Activated B cell treated with CpG ODN at 0.5 μM for 24 hours (primary cell): Measurements from ENCODE around the gene ZNF570. TPM values are rescaled to one million over a fixed set of nuclear protein-coding genes. Genes with fewer than 3 reads are reported as not detected.
A peak's percentile ranks its signal among the peaks of the same experiment; 100 is the strongest.

Experiments
- ATAC-seq: fragments of 200-7000 bp; cut with Tn5 transposase; one replicate; pipeline ENCODE4 v1.10.0; 2021; ENCODE audit warnings: low read depth, mild to moderate bottlenecking, moderate library complexity
- CTCF ChIA-PET: fragments of 350-600 bp; sonication (Branson Sonifier 250); formaldehyde crosslinking; loops from one replicate; lab custom pipeline; 2021; ENCODE audit warnings: antibody characterized with exemption; lab: Charles Lee
- POLR2A ChIA-PET: fragments of 350-600 bp; sonication (Branson Sonifier 250); formaldehyde crosslinking; loops from one replicate; lab custom pipeline; 2021; ENCODE audit warnings: antibody characterized with exemption; lab: Charles Lee
- DNase-seq: peaks from one replicate; pipeline ENCODE4 v3.0.0; 2022
- H3K27ac Mint-ChIP-seq: one replicate; pipeline ENCODE4 v1.8.0; 2020; ENCODE audit warnings: mixed read lengths
- H3K27me3 Mint-ChIP-seq: one replicate; pipeline ENCODE4 v1.8.0; 2021; ENCODE audit warnings: mixed read lengths
- H3K36me3 Mint-ChIP-seq: one replicate; pipeline ENCODE4 v1.8.0; 2021; ENCODE audit warnings: low read depth, mixed read lengths
- H3K4me1 Mint-ChIP-seq: one replicate; pipeline ENCODE4 v1.8.0; 2021; ENCODE audit warnings: mixed read lengths
- H3K4me3 Mint-ChIP-seq: one replicate; pipeline ENCODE4 v1.8.0; 2020; ENCODE audit warnings: mild to moderate bottlenecking, mixed read lengths
- H3K9me3 Mint-ChIP-seq: one replicate; pipeline ENCODE4 v1.8.0; 2020; ENCODE audit warnings: mixed read lengths
- intact Hi-C: fragments of 100-400 bp; cut with micrococcal nuclease; formaldehyde crosslinking; loops from one replicate; pipeline ENCODE4 v1.15.1; 2024
- total RNA-seq: library from RNA; stranded (reverse); gene quantifications from 2 replicates; pipeline ENCODE4 v1.2.3, GENCODE V29; 2022
- TF ChIP-seq, protein P1 (sequence below): fragments of 200-600 bp; IDR thresholded peaks from one replicate; pipeline ENCODE4 v1.8.0; 2022; ENCODE audit warnings: antibody characterized with exemption, mild to moderate bottlenecking

ZNF570 gene
- total RNA-seq, result 5.8 and 7.1 TPM in 2 replicates

DNA sequence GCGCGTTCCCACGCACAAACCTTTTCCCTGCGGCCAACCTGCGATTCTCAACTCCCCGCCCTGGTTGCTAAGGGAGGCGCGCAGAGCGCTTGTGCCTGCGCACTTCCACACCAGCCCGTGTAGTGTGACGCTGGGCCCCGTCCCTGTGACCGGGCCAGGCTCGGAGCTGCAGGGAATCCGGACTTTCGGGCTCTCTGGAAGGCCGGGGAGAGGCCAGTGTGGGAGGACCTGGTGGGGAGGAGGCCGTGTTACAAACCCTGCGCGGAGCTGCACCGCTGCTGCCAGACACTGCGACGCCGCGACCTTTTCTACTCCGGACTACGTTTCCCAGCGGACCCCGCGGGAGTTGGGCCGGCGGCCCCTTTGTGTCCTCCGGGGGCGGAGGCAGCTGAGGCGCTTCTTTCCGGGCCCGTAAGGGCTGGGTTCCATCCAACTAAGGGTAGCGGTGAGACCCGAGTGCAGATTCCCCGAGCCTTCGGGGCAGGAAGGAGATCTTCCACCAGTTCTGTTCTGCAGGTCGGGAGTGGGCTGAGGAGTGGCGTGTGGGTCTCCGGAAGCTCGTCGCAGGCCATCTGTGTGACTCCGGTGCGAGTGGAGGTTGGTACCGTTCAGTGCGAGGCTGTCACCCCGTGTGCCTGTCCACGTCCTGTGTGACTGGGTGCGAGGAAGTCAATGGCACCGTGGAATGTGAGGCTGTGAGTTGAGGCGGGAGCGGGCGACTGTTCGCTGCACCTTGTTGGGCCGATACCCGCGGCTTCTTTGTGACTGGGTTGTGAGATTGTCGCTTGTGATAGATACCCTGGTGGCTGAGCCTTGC is at the start of gene ZNF570:
Gene ZNF570, plus strand, starts transcription at position 396 of the 817 bp plus-strand sequence. CDS start 999 bp downstream, outside the sequence.
- Mint-ChIP-seq H3K9me3 (peaks cover 11% of the 10 kb centered on the region), H3K27ac (peak within 1 kb of the TSS; percentile 97), H3K4me3 (peak within 1 kb of the TSS; percentile 99), H3K27me3 (no peaks in the 10 kb centered on the region), H3K36me3 (peaks cover 35% of the 10 kb centered on the region), H3K4me1 (peaks cover 42% of the 10 kb centered on the region)
- intact Hi-C loops, result loop anchor here (1.0 to 5.0 kb wide), 11 partner anchors 82 to 1092 kb away; partner anchors contain the start of genes ZFP14, ZNF345, ZNF383 and ZNF420
- TF ChIP-seq, protein P1, sequence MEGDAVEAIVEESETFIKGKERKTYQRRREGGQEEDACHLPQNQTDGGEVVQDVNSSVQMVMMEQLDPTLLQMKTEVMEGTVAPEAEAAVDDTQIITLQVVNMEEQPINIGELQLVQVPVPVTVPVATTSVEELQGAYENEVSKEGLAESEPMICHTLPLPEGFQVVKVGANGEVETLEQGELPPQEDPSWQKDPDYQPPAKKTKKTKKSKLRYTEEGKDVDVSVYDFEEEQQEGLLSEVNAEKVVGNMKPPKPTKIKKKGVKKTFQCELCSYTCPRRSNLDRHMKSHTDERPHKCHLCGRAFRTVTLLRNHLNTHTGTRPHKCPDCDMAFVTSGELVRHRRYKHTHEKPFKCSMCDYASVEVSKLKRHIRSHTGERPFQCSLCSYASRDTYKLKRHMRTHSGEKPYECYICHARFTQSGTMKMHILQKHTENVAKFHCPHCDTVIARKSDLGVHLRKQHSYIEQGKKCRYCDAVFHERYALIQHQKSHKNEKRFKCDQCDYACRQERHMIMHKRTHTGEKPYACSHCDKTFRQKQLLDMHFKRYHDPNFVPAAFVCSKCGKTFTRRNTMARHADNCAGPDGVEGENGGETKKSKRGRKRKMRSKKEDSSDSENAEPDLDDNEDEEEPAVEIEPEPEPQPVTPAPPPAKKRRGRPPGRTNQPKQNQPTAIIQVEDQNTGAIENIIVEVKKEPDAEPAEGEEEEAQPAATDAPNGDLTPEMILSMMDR, result no peak
- ChIA-PET CTCF (no interaction called here), POLR2A (interaction anchor here (0.5 to 3.1 kb wide), 21 partner anchors 37 to 1255 kb away, joined by 3 to 27 read pairs (median 6); partner anchors contain the start of genes ZFP14, ZFP30, ZNF146 and ZNF382)
- peak; percentile 72 for ATAC-seq
- peak; percentile 84 for DNase-seq

DNA sequence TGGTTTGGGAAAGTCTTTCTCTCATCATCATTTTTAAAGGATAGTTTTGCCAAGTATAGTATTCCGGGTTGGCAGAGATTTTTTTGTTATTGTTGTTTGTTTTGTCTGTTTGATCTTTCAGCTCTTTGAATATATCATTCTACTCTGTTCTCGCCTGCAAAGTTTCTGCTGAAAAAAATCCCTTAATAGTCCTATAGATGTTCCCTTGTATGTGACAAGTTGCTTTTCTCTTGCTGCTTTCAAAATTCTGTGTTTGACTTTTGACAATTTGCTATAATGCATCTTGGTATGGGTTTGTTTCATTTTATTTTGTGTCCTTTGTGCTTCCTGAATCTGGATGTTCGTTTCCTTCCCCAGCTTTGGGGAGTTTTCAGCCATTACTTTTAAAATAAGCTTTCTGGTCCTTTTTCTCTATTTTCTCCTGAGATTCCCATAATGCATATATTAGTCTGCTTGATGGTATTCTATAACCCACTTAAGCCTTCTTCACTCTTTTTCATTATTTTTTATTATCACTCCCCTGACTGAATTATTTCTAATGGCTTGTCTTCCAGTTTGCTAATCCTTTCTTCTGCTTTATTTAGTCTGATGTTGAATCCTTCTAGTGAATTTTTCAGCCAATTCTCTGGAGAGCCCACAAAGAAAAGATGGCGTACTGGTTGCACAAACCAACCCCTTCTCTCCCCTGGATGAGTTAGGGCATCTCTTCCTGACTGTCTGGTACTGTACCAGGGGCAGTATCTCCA is 16.5 kb upstream of the ZNF570 start:
- ATAC-seq (no peak), DNase-seq (no peak)
- CTCF ChIA-PET, result no interaction called here
- TF ChIP-seq, protein P1, result no peak
- H3K27me3 Mint-ChIP-seq, result no peaks in the 10 kb centered on the region
- no peaks in the 10 kb centered on the region for H3K4me1 Mint-ChIP-seq
- H3K4me3 Mint-ChIP-seq, result no peak overlapping the region
- H3K27ac Mint-ChIP-seq, result no peak overlapping the region
- H3K36me3 Mint-ChIP-seq, result peaks cover 54% of the 10 kb centered on the region
- intact Hi-C loops, result no loop called here
- peaks cover 55% of the 10 kb centered on the region for H3K9me3 Mint-ChIP-seq
- POLR2A ChIA-PET, result no interaction called here

DNA sequence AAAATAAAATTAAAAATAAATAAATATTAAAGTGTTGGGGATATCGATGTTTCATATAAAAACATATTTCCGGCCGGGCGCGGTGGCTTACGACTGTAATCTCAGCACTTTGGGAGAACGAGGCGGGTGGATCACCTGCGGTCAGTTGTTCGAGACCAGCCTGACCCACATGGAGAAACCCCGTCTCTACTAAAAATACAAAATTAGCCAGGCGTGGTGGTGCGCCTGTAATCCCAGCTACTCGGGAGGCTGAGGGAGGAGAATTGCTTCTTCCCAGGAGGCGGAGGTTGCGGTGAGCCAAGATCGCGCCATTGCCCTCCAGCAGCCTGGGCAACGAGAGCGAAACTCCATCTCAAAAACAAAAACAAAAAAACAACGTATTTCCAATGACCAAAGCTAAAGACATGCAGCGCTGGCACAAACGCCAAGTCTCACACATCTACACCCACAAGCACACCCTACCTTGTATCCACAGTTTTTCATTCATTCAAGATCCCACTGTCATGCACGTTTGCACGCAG is 2.8 kb upstream of the ZNF570 start:
- CTCF ChIA-PET, result no interaction called here
- TF ChIP-seq, protein P1, result no peak
- peak overlapping the region; percentile 97 for H3K27ac Mint-ChIP-seq
- H3K4me1 Mint-ChIP-seq, result peaks cover 42% of the 10 kb centered on the region
- H3K27me3 Mint-ChIP-seq, result no peaks in the 10 kb centered on the region
- ATAC-seq (no peak), DNase-seq (no peak)
- intact Hi-C loops, result loop anchor here (2.0 to 5.0 kb wide), 10 partner anchors 132 to 1089 kb away; partner anchors contain the start of genes ZFP14, ZFP30, ZNF345 and ZNF461
- H3K4me3 Mint-ChIP-seq, result peak overlapping the region; percentile 99
- peaks cover 11% of the 10 kb centered on the region for H3K9me3 Mint-ChIP-seq
- peaks cover 38% of the 10 kb centered on the region for H3K36me3 Mint-ChIP-seq
- POLR2A ChIA-PET, result interaction anchor here (1.0 to 2.4 kb wide), 5 partner anchors 40 to 1351 kb away, joined by 3 to 28 read pairs (median 4); partner anchors contain the start of genes POLR2I, ZNF345, ZNF527 and ZNF540

DNA sequence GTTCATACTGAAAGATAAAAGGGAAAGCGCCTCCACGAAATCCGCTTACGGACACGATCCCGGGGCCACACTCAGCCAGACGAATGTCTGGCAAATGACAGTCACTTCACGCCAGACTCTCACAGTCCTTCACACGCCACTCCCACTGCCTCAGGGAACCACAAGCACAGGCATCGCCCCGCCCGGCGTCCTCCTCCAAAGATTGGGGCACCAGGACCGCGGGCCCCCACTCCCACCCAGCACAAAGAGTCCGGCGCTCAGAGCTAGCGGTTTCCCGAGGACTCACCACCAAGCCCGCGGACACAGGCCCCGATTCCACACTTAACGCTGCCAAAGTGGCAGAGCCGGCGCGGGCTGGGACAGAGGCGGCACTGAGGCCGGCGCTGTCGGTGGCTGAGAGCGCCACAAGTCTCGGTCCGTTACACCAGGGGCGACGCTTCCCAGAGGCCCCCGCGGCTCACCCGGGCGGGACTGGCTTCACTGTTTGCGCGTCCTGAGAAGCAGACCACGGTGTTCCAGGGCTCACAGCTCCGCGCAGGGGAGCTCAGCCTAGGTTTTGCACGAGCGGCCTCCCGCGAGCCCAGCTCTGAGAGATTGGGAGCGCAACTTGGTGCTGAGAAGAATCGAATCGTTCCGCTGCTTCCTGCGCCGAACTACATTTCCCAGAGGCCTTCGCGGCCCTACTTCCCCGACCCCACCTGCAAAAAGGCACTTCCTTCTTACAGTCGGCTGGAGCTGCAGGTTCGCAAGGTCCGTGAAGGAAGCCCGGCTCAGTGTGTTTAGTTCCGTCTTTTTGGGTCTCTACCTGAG is 2.2 kb upstream of the ZNF570 start, which contains the start of gene ZNF569:
Gene ZNF569, minus strand, starts transcription at position 647 of the 810 bp plus-strand sequence. CDS start 22,523 bp downstream, outside the sequence.
- no peaks in the 10 kb centered on the region for H3K27me3 Mint-ChIP-seq
- TF ChIP-seq, protein P1, result no peak
- ATAC-seq (peak; percentile 69), DNase-seq (peak; percentile 82)
- CTCF ChIA-PET, result no interaction called here
- peak within 1 kb of the TSS; percentile 97 for H3K27ac Mint-ChIP-seq
- peak within 1 kb of the TSS; percentile 99 for H3K4me3 Mint-ChIP-seq
- peaks cover 38% of the 10 kb centered on the region for H3K36me3 Mint-ChIP-seq
- intact Hi-C loops, result loop anchor here (1.0 to 5.0 kb wide), 16 partner anchors 39 to 1090 kb away; partner anchors contain the start of genes ZFP14, ZFP30, ZNF345 and ZNF461
- peaks cover 11% of the 10 kb centered on the region for H3K9me3 Mint-ChIP-seq
- POLR2A ChIA-PET, result interaction anchor here (0.8 to 3.1 kb wide), 16 partner anchors 15 to 1352 kb away, joined by 3 to 28 read pairs (median 4); partner anchors contain the start of genes POLR2I, ZNF260, ZNF345 and ZNF383
- H3K4me1 Mint-ChIP-seq, result peaks cover 42% of the 10 kb centered on the region
